HG03097 (cell line): ENCODE data around the gene KIF6.
"Not testable (repeated sequence)": the region's sequence is repeated elsewhere in the genome, so short reads cannot be mapped to it uniquely, and the experiment has no call there.

Experiments used
- ATAC-seq: cut with Tn5 transposase; IDR thresholded peaks from one replicate; pipeline ENCODE4 v1.9.1; 2021; ENCODE audit not compliant: unreplicated experiment, low FRiP score

Gene KIF6

GRCh38 chr6:39724787-39725631 is at the start of gene KIF6:
TSS of gene KIF6 (minus strand) at chr6:39725408. CDS start at chr6:39725310, 98 bp downstream.
- ATAC-seq = peak; percentile 94

- ATAC-seq = no peak
These were observed 48.6 kb upstream of the KIF6 start for GRCh38 chr6:39773782-39774181.

GRCh38 chr6:39772559-39773273 is 47.5 kb upstream of the KIF6 start:
- no peak for ATAC-seq

- ATAC-seq = no peak
These were observed 45.2 kb upstream of the KIF6 start for GRCh38 chr6:39770446-39770845.

GRCh38 chr6:39769012-39769411 is 43.8 kb upstream of the KIF6 start:
- ATAC-seq = no peak

GRCh38 chr6:39765508-39766065 is 40.4 kb upstream of the KIF6 start:
- ATAC-seq = no peak

GRCh38 chr6:39760226-39760952 is 35.2 kb upstream of the KIF6 start:
- no peak for ATAC-seq

- no peak for ATAC-seq
These were observed 33.8 kb upstream of the KIF6 start for GRCh38 chr6:39758905-39759605.

GRCh38 chr6:39756582-39756981 is 31.4 kb upstream of the KIF6 start:
- ATAC-seq = no peak

- ATAC-seq = no peak
These were observed 30.0 kb upstream of the KIF6 start for GRCh38 chr6:39755231-39755630.

- ATAC-seq = no peak
These were observed 29.4 kb upstream of the KIF6 start for GRCh38 chr6:39754514-39755115.

GRCh38 chr6:39753725-39754045 is 28.5 kb upstream of the KIF6 start:
- ATAC-seq = no peak

GRCh38 chr6:39752835-39753724 is 27.9 kb upstream of the KIF6 start:
- no peak for ATAC-seq

GRCh38 chr6:39746795-39747194 is 21.6 kb upstream of the KIF6 start:
- no peak for ATAC-seq

- no peak for ATAC-seq
These were observed 8.5 kb upstream of the KIF6 start for GRCh38 chr6:39733704-39734103.

GRCh38 chr6:39731565-39731964 is 6.4 kb upstream of the KIF6 start:
- no peak for ATAC-seq

- no peak for ATAC-seq
These were observed 4.7 kb upstream of the KIF6 start for GRCh38 chr6:39729945-39730344.

- ATAC-seq = no peak
These were observed 407 bp upstream of the KIF6 start for GRCh38 chr6:39725632-39725997.

- not testable (repeated sequence) for ATAC-seq
These were observed 1.9 kb downstream of the KIF6 start for GRCh38 chr6:39723350-39723749.
